NCI-H1417 treated with DMSO at 0.1 percent for 48 hours (cell line): ENCODE measurements around the gene NUP62.
"Not testable (repeated sequence)": the region's sequence is repeated elsewhere in the genome, so short reads cannot be mapped to it uniquely, and the experiment has no call there.

Experiments
- DNase-seq: peaks from one replicate; lab custom pipeline; 2025; lab: John Stamatoyannopoulos, UW

The NUP62 gene

GRCh38 chr19:49929121-49929610, at the start of gene NUP62, which contains the start of gene ATF5:
Gene NUP62, minus strand, starts transcription at chr19:49929504. Its CDS starts 19,697 bp downstream, at chr19:49909807.
Gene ATF5, plus strand, starts transcription at chr19:49929205. Its CDS starts 1,646 bp downstream, at chr19:49930851.
- peak; percentile 63 for DNase-seq

GRCh38 chr19:49978324-49978723, 49.0 kb upstream of the NUP62 start:
- no peak for DNase-seq

GRCh38 chr19:49977881-49978280, 48.6 kb upstream of the NUP62 start:
- DNase-seq: no peak

DNA sequence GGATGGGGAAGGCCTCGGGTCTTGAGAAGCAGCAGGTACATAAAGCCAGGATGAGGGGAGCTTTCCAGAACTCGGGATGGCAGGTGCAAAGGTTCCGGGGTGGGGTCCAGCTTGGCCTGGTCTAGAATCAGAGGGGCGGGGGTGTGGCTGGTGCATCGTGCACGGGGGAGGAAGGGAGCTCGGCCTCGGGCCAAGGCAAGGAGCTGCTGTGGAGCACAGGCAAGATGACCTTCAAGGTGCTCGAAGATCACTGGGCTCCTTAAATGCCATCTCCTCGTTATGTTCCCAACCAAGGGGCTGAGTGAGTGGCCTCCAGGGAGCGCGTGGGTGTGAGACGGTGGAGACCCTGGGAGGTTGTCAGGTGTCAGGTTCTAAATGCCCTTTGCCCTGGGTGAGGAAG, 47.8 kb upstream of the NUP62 start:
- no peak for DNase-seq

DNA sequence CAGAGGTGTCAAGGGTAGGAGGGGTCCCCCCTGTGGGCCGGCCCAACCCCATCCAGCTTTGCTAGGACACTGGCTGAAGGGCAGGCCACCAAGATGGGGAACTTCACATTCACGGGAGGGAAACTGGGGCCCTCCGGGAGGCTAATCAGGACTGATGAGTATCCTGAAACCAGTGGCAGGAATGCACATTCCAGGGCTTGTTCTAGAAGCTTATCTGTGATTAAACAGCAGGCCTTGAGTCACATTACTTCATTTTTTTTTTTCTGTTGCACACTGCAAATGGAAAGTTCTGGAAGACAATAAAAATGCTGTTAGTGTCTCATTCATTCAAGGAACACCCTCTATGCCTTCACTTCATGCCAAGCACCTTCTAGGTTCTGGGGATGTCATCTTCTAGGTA, 47.2 kb upstream of the NUP62 start:
- no peak for DNase-seq

- no peak for DNase-seq
These were observed 45.7 kb upstream of the NUP62 start for GRCh38 chr19:49975051-49975450.

DNA sequence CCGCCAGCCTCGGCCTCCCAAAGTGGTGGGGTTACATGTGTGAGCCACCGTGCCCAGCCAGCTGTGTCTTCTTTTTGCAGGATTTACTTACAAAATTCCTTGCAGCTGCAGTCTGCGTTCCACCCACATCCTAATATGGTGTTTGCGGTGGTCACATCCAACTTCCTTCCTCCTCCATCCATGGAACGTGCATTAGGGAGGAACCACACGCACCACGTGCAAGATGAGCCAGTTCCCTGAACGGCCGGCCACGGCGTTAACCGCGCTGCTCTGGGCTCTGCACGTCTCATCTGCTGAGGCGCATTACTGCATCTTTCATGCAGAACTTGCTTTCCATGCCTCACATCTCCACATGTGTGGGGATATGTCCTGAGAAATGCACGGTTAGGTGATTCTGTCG, 44.7 kb upstream of the NUP62 start:
- DNase-seq: no peak

DNA sequence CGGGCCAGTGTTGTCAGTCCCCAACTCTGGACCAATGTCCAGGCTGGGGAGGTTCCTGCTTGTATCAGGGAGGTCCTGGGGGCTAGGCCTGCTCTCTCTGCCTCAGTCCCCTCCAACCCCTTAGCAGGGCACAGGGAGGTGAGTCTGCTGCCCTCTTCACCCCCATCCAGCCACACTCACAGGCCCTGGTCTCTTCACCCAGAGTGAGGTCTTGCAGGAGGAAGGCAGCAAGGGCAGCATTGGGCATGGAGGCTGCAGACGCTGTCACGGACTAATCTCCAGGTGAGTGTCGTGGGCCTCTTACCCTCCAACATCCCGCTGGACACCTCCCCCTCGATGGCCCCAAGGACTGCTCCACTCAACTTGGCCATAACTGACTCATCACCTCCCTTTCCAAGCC, 43.5 kb upstream of the NUP62 start:
- DNase-seq: no peak

DNA sequence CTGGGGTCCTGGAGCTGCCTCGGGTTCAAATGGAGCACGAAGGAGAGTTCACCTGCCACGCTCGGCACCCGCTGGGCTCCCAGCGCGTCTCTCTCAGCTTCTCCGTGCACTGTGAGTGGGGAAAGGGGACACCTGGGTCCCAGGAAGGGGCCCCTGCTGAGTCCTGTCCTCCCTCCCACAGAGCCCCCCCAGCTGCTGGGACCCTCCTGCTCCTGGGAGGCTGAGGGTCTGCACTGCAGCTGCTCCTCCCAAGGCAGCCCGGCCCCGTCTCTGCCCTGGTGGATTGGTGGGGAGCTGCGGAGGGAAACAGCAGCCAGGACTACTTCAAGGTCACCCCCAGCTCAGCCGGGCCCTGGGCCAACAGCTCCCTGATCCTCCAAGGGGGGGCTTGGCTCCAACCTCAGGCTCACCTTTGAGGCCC, 42.7 kb upstream of the NUP62 start:
- DNase-seq: no peak

DNA sequence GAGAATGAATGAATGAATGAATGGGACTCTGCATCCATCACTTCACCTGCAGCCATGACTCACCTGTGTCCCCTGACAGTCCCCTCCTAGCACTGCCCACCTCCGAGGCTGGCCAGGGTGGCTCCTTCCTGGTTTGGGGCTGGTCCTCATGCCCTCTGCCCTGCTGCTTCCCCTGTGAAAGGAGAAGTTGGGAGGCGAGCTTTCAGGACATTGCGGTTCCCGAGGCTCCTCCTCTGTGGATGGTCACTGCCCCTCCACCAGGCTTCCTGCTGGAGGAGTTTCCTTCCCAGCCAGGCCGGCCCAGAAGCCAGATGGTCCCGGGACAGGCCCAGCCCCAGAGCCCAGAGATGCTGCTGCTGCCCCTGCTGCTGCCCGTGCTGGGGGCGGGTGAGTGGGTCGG, 40.1 kb upstream of the NUP62 start:
- not testable (repeated sequence) for DNase-seq

- no peak for DNase-seq
These were observed 39.1 kb upstream of the NUP62 start for GRCh38 chr19:49968279-49968922.

DNA sequence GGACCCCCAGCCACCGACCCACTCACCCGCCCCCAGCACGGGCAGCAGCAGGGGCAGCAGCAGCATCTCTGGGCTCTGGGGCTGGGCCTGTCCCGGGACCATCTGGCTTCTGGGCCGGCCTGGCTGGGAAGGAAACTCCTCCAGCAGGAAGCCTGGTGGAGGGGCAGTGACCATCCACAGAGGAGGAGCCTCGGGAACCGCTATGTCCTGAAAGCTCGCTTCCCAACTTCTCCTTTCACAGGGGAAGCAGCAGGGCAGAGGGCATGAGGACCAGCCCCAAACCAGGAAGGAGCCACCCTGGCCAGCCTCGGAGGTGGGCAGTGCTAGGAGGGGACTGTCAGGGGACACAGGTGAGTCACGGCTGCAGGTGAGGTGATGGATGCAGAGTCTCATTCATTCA, 31.7 kb upstream of the NUP62 start, which contains the start of gene SIGLEC11:
SIGLEC11 (minus strand) TSS at position 193 of the 400 bp plus-strand sequence; CDS start at position 102, 91 bp downstream.
- DNase-seq: not testable (repeated sequence)

GRCh38 chr19:49959892-49960291, 30.6 kb upstream of the NUP62 start:
- DNase-seq: not testable (repeated sequence)

DNA sequence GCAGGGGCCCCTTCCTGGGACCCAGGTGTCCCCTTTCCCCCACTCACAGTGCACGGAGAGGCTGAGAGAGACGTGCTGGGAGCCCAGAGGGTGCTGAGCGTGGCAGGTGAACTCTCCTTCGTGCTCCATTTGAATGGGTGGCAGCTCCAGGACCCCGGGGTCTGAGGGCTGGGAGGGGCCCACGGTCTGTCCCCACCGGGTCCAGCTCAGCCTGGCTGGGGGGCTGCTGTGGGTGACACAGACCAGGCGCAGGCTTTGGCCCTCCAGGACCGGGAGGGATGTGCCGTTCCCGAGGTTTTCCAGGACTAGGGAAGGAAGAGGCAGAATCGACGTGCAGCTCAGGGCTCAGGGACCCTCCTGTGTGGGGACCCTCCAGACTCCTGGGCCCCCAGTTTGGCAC, 29.3 kb upstream of the NUP62 start:
- DNase-seq: not testable (repeated sequence)

- DNase-seq: not testable (repeated sequence)
These were observed 28.8 kb upstream of the NUP62 start for GRCh38 chr19:49958144-49958543.

GRCh38 chr19:49957262-49957915, 28.1 kb upstream of the NUP62 start:
- DNase-seq: no peak

GRCh38 chr19:49956115-49956495, 26.8 kb upstream of the NUP62 start:
- DNase-seq: no peak

GRCh38 chr19:49954933-49955332, 25.6 kb upstream of the NUP62 start:
- no peak for DNase-seq

GRCh38 chr19:49954092-49954829, 25.0 kb upstream of the NUP62 start:
- DNase-seq: no peak

DNA sequence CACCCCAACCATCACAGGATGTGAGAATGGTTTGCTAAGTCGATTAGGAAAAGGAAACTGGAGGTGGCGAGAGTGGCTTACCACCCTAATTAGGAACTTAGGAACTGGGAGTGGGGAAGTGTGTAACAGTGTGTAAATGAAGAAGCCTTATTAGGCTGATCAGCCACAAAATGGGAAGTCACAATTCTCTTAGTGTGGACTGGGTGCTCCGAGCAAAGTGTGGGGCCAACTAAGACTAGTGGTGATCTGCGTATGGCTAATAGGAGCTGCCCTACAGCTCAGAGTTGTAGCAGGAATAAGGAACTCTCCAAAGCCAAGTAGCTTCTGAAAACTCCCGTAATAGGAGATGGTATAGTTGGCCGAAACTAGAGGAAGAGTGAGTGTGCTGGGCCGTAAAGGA, 24.1 kb upstream of the NUP62 start:
- DNase-seq: no peak

- no peak for DNase-seq
These were observed 23.6 kb upstream of the NUP62 start for GRCh38 chr19:49952906-49953305.

DNA sequence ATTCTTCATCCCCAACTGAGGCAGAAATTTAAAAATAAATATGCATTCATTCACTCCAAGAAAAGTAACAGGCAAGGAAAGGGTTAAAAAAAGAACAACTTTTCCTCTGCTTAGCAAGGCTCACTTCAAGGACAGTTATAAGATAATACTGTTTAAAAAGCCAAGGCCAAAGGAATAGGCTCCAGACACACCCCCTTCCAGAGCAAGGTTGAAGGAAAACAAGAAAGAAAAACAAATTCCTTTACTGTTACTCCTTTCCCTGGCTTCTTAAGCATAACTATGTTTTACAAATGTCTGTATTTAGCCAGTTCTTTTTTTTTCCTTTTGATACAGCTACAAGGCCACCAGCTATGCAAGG, 23.2 kb upstream of the NUP62 start:
- DNase-seq: no peak
